Stimulated activated CD8-positive, alpha-beta memory T cell treated with anti-CD3 and anti-CD28 coated beads, Interleukin-4, amount 100 ng/mL, for 1 hour (primary cell): ENCODE results near the gene EIF1B.
"Not testable (repeated sequence)": the region's sequence is repeated elsewhere in the genome, so short reads cannot be mapped to it uniquely, and the experiment has no call there.

Experiments
- DNase-seq, 2 donors: peaks; one replicate each; pipeline ENCODE4 v3.0.0-alpha.2; 2020; ENCODE audit warnings: low read depth in 2 of 2, low spot score in 1 of 2

The EIF1B gene

DNA sequence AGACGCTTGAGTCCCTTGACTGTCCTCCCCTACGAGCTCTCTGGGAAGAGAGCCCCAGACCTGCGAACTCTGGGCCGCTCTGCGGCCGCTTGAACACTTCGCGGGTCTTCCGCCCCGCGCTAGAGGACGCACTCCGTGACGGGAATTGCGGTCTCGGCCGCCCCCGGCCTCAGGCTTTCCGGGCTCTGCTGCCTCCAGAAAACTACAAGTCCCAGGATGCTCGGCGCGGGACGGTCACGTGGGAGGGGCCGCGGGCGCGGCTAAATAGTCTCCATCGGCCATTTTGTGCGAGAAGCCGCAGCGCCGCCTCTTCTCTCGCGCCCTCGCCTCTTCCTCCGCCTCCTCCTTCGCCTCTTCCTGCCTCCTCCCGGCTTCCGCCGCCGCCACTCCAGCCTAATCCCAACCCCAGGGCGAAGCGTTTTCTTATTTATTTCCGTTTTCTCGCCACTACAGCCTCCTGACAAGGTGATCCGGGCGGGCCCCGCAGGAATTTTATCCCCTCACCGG lies at the start of gene EIF1B:
TSS of gene EIF1B (plus strand) at position 290 of the 507 bp plus-strand sequence. CDS start 235 bp downstream, outside the sequence.
- DNase-seq, result peak; percentile 96 to 98

DNA sequence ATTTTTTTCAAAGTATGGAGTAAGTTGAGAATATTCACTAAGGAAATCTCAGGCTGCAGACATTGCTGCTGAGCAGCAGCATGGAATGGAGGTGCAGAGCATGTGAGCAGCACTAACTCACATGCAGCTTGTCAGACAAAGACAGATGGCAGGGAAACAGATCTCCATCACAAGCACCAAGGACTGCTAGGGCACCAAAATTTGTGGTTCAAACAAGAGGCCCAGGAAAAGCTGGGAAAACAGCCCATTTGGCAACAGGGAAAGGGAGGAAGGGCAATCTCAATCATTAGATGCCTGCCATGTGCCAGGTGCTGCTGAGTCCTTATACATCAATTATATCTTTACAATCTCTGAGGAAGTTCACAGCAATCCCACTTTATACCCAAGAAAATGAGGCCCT lies 47.2 kb upstream of the EIF1B start:
- DNase-seq, result no peak

DNA sequence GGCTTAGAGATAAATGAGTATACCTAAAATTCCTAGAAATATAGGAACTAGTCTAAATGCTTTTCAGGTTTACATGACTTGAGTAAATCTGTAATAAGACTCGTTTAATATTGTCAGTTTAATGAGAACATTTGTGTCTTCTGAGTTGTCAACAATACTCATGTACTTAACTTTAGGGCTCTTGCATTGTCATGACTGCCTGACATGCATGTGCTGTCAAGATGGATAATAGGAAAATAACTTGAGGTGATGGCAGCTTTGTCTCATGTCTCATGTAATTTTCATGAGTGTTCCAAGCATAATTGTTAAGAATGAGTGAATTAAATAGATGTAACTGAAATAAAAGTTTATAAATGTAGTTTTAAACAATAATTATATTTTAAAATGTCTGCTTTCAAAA lies 45.1 kb upstream of the EIF1B start:
- DNase-seq, result no peak

DNA sequence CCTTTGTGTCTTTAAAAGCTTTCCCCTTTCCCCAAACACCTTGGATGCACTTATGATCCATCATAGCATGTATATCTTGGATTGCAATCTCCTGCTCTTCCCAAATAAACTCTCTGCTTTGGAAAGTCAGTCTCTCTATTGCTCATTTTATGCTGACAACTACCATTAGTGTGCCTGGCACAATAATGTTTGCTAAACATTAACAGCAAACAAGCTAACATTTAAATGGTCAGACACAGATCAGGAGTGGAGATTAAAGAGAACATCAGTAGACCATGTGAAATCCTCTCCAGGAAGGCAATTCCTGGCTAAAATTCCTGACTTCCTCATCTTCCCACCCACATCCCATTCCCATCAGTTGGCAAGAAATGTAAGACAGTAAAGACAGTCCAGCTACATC lies 44.3 kb upstream of the EIF1B start:
- no peak for DNase-seq

DNA sequence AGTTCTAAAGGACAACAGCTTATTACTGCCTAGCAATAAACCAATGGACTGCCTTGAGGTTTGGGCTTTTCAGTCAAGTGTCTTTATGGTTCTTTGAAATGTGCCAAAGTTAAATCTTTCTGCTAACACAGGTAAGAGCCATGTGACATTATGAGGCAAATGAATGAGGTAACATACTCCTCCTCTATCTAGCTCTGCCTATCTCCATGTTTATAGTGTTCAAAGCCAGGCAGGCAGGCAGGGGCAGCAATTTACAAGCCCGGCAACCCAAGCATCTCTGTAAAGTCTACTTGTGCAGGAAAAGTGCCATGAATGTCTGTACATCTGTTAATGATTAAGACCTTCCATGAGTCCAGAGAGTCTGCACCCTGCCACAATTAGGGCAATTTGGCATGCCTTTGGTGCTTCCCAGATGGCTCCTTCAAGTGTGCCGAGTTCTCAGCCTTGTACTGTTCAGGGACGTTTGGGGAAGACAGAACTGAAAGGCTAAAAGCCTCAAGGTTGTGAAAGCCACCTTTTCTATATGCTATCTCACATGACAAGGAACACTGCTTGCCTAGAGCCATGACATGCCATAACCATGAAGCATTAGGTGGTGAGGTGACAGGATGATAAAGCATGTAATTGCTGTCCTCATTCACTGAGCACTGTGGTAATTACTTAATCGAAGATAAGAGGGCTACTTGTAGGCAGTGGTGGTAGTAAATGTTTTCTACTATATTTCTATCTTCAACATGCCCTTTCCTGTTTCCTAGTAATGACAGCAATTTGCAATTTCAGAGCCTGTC lies 41.4 kb upstream of the EIF1B start:
- no peak for DNase-seq

DNA sequence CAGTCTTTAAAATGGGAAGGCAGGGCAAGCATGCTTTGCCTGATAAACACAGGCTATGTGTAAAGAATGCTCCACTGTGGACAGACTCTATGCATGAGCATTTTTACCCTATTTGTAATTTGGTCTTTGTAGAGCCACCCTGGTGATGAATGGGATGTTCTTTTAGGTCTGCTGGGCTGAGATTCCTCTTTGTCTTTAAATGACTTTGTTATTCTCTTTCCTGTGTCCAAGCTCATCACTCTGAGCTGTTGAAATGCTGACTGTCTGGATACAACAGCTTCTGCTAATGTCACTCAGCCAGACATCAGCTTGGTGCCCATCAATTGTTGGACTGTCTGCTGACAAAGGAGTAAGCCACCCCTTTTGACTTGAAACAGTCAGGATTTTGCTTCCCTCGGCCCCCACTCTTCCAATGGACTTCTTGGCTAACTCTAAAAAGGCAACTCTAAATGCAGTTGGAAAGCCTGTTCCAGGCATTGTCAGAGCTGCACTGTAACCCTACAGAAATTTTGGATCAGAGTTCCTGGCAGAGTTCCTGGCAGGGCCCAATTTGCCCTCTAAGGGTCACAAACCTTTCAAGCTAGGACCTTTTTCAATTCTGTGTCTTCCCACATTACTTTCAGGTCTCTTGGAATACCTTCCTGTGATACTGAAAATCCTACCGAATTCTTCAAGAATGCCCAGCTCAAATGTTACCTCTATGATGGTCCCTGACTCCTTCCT lies 40.5 kb upstream of the EIF1B start:
- no peak for DNase-seq

DNA sequence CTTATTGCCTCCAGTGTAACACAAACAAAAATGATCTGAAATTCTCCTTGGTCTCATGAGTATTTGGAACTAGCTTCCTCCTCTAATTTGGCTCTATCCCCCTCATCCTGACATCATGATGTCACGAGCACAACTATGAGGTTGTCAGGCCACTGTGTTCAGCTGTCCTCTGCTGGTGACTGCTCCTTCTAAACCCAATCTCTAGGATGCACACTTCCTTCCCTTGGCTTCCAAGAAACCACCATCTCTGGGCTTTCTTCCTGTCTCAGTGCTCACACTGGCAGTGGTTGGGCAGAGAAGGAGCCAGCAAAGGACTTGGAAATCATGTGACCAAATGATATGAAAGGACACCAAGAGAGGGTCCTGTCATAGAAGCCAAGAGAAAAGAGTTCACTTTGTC lies 30.7 kb upstream of the EIF1B start:
- no peak for DNase-seq

DNA sequence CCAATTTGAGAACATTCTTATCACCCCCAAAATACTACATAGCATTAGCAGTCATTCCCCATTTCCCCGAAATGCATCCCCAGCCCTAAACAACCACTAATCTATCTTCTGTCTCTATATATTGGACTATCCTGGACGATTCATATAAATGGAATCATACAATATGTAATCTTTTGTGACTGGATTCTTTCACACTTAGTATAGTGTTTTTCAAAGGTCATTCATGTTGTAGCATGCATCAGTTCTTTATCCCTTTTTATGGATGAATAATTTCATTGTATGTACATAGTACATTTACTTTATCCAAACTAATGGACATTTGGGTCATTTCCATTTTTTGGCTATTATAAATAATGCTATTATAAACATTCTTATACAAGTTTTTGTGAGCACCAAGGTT lies 27.5 kb upstream of the EIF1B start:
- DNase-seq, result no peak

DNA sequence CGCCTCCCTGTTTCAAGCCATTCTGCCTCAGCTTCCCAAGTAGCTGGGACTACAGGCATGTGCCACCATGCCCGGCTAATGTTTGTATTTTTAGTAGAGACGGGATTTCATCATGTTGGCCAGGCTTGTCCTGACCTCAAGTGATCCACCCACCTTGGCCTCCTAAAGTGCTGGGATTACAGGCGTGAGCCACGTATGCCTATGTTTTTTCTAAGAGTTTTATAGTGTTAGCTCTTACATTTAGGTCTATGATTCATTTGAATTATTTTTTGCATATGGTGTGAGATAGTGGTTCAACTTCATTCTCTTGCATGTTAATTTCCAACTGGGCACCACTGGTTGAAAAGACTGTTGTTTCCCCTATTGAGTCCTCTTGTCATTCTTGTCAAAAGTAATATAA lies 26.4 kb upstream of the EIF1B start:
- not testable (repeated sequence) for DNase-seq

DNA sequence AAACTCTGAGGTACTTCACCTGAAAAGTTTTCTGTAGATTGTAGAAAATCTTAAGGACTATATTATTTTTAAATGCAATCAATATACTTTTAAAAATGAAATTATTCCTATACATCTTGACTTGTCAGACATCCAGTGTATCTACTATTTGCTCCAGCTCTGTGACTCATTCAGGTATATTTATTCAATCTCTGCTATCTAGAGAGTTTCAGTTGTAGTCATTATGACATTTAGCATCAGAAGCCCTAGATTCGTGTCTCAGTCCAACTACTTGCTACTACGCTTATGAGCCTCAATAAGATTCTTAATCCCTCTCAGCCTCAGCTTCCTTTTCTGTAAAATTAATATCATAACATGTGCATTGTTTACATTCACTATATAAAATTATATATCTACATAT lies 22.3 kb upstream of the EIF1B start:
- no peak for DNase-seq

DNA sequence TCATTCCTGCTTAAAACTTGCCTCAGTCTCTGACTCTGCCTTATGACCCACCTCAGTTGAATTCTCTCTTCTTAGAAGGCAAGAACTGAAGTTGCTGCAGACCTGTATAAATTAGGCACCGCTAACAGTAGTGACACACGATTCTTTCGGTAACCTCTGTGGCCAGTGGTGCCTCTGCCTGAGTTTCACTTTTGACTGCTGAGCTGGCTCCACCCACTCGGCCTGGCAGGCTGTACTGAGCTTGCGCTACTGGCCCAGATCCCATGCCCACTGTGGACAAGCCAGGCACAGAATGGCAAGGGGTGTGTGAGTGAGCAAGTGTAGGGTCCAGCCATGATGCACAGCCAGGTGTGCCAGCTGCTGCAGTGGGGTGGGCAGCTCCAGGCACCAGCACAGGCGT lies 19.1 kb upstream of the EIF1B start:
- no peak for DNase-seq

DNA sequence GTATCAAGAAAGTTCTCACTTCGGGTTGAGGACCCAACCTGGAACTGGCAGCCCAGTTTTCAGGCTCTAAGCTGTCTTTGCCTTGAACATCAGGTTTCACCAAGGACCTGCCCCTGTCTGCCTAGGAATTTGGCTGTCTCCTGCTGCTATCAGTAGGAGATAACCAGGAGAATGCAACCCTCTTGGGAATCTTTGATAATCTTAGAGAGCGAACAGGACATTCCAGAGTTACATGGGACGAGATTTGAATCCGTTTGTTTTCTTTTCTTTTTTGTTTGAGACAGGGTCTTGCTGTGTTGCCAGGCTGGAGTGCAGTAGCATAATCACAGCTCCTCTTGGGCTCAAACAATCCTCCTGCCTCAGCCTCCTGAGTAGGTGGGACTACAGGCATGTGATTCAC lies 18.0 kb upstream of the EIF1B start:
- no peak for DNase-seq

DNA sequence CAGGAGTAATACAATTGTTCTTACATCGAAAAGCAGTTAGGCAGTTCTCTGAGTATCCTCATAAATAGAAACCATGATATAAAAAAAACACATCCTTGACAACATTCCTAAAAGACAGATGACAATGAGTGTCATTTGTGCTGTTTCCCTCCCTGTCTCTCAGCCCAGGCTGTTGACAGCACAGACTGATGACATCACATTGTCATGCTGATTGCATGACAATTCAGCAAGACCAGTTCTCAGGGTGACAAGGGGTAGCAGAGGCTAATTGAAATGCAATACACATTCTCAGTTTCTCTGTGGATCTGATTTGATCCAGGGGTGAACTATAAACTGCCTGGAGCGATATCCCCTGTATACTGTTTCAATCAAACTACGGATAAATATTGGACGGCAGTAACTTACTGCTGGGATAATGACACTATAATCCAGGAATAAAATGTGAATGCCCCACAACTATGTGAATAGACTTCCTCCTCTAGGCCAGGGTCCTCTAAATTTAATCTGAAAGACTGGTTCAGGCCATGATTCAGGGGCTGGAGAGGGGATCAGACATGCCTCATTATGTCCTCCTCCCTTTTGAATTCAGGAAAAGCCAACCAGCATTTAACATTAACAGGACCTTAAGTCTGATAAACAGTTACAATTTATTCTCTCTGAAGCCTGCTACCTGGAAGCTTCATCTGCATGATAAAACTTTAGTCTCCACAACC lies 16.7 kb upstream of the EIF1B start:
- no peak for DNase-seq

DNA sequence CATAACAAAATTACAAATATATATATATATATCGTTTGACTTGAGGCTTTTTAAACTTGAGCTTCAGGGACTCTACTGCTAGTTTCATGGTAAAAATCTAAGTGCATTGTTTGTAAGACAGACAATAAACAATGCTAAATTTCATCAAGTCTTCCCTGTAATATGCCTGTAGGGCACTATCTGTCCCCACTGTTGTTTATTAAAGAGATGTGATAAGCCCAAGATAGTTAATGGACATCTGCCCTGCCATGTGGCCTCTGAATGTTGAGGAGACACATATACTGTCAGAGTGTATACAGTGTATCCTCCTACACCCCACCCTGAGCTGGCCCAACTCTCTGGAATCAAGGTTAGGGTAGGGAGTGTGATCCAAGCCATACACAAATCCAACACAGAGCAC lies 15.1 kb upstream of the EIF1B start:
- no peak for DNase-seq

DNA sequence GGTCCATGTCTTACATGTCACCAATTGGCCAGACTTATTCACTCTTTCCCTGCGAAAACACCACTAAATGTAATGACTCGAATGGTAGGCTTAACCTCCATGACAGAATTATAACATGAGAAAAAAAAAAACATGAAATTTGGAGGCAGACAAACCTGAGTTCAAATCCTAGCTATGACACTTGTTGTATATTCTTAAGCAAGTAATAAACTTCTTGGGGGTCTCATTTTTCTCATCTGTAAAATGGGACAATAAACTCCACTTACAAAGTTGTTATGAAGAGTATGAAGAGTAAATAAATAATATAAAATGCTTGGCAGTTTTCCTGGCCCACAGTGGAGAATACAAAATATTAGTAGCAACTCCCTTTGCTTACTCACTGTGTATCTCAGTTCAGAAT lies 11.4 kb upstream of the EIF1B start:
- DNase-seq, result no peak

DNA sequence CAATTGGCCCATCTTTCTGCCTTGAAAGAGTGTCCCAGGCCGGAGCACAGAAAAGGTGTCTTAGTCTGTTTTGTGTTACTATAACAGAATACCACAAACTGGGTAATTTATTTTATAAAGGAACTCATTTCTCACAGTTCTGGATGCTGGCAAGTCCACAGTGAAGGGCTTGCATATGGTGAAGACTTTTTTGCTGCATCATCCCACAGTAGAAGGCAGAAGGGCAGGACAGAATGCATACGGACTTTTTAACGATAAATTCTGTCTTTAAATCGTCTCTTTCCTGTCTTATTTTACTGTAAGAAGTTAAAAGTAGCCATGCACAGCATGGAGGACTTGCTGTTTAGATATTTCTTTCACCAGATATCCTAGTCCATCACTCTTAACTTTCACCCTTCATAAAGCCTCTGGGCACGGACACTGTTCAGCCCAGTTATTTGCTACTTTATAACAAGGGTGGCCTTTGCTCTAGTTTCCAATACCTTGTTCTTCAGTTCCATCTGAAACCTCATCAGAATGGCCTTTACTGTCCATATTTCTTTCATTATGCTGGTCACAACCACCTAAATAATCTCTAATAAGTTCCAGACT lies 10.3 kb upstream of the EIF1B start:
- no peak for DNase-seq

DNA sequence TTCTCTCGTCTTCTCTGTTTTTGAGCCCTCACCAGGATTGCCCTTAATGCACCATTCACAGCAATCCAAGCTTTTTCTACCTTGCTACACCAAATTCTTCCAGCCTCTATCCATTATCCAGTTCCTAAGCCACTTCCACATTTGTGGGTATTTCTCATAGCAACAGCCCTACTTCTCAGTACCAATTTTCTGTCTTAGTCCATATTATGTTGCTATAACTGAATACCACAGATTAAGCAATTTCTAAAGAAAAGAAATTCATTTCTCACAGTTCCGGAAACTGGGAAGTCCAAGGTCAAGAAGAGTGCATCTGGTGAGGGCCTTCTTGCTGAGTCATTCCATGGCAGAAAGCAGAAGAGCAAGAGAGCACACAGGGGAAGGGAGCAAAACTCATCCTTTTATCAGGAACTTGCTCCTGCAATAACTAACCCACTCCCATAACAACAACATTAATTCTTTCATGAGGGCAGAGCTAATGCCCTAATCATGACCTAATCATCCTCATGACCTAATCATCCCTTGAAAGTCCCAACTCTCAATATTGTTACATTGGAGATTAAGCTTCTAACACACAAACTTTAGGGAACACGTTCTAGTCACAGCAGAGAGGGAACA lies 9.7 kb upstream of the EIF1B start:
- no peak for DNase-seq

DNA sequence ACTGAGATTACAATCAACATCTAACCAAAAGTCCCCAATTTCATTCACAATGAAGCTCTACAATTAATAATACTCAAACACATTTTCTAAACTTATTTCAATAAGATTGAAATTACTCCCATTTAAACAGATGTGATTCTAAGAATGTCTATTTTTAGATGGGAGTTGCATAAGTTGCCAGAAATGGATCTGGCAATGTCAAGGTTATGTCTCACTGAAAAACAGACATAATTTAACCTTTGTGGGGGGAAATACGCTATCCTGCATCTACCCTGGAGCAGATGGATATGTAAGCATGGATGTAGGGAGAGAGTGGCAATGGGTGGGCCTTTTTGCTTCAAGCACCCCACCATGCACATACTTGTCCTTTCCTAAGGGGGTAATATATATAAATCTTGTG lies 6.7 kb upstream of the EIF1B start:
- no peak for DNase-seq

DNA sequence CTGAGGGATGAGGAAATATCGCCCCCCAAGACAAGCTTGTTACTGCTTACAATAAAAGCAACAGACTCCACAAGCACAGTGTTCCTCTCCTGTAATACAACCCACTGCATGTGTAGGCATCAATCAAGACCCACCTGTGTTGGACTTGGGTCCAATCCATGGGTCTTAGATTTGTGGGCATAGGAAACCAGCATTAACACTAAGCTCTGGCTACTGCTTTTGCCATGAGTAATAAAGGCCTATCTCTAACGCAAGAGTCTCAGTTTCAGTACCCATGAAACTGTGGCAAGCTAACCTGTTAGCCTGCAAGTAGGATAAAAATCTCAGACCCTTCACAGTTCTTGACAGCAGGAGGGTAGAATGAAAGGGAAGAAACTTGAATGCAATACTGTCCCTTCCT lies 5.2 kb upstream of the EIF1B start:
- no peak for DNase-seq

DNA sequence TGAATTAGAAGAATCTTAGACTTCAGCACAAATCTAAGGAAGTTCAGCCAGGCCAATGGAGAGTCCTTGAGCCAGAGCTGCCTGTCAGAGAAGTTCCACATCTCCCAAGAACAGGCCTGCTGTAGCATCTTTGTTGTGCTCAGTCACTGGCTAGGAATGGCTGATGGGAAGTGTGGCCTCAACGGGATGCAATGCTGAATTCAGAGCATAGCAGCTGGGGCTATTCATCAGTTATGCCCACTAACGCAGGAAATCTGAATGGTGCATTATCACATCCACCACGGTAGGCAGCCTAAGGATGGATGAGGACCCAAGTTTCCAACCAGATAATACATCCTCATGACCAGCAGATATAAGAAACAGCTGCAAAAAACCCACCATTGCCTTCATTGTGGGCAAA lies 3.2 kb upstream of the EIF1B start:
- no peak for DNase-seq

DNA sequence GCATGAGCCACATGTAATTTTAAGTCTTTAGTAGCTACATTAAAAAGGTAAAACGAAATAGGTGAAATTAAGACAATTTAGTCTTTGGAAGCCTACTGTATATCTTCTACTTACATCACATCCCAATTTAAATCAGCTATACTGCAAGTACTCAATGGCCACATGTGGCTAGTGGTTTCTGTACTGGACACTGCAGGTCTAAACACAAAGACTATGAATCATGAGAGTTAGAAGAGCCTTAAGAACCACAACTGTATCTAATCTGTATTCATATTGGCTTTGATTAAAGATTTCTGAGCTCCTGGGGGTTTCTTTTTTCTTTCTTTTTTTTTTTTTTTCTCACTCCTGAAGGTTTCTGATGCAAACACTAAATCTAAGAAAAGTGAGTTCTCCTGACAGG lies 2.3 kb upstream of the EIF1B start:
- DNase-seq, result no peak
